UCSD-AML1 (cell line): ENCODE data around the gene SRXN1.

Experiments used
- DNase-seq: peaks from one replicate; lab custom pipeline; 2025; ENCODE audit not compliant: unreplicated experiment; lab: John Stamatoyannopoulos, UW

SRXN1 gene

GRCh38 chr20:637559-637958 is 15.4 kb downstream of the SRXN1 start:
- DNase-seq = no peak

GRCh38 chr20:635893-636338 is 17.1 kb downstream of the SRXN1 start:
- no peak for DNase-seq

- no peak for DNase-seq
Observed at GRCh38 chr20:635028-635892, 17.7 kb downstream of the SRXN1 start.

- no peak for DNase-seq
Observed at GRCh38 chr20:634148-634925, 18.7 kb downstream of the SRXN1 start.

- DNase-seq = no peak
Observed at GRCh38 chr20:631101-631500, 21.9 kb downstream of the SRXN1 start.

GRCh38 chr20:626579-626978 is 26.4 kb downstream of the SRXN1 start:
- no peak for DNase-seq

GRCh38 chr20:625360-625932 is 27.6 kb downstream of the SRXN1 start:
- peak; percentile 68 for DNase-seq

GRCh38 chr20:623704-624103 is 29.3 kb downstream of the SRXN1 start:
- no peak for DNase-seq

GRCh38 chr20:623021-623420 is 30.0 kb downstream of the SRXN1 start:
- peak; percentile 30 for DNase-seq

- DNase-seq = no peak
Observed at GRCh38 chr20:622161-622560, 30.8 kb downstream of the SRXN1 start.

GRCh38 chr20:621125-621756 is 31.8 kb downstream of the SRXN1 start:
- no peak for DNase-seq

GRCh38 chr20:620246-620645 is 32.8 kb downstream of the SRXN1 start:
- DNase-seq = no peak

GRCh38 chr20:618980-619379 is 34.0 kb downstream of the SRXN1 start:
- DNase-seq = no peak

GRCh38 chr20:617934-618690 is 34.9 kb downstream of the SRXN1 start:
- DNase-seq = no peak

- no peak for DNase-seq
Observed at GRCh38 chr20:615514-615913, 37.5 kb downstream of the SRXN1 start.

GRCh38 chr20:611843-612185 is 41.2 kb downstream of the SRXN1 start:
- DNase-seq = no peak

GRCh38 chr20:611047-611842 is 41.8 kb downstream of the SRXN1 start:
- peak; percentile 59 for DNase-seq

- DNase-seq = peak; percentile 73
Observed at GRCh38 chr20:610130-611046, 42.6 kb downstream of the SRXN1 start, which contains the start of gene TCF15. TSS of gene TCF15 (minus strand) at chr20:610309. CDS start at chr20:610237, 72 bp downstream.
